CD4-positive, alpha-beta T cell treated with Interleukin-17A for 4 hours (primary cell): ENCODE results near the gene CPED1.
"Not testable (repeated sequence)": the region's sequence is repeated elsewhere in the genome, so short reads cannot be mapped to it uniquely, and the experiment has no call there.

Source experiments
- DNase-seq: peaks from one replicate; pipeline ENCODE4 v3.0.0-alpha.2; 2020; ENCODE audit warnings: mixed read lengths

CPED1 gene

DNA sequence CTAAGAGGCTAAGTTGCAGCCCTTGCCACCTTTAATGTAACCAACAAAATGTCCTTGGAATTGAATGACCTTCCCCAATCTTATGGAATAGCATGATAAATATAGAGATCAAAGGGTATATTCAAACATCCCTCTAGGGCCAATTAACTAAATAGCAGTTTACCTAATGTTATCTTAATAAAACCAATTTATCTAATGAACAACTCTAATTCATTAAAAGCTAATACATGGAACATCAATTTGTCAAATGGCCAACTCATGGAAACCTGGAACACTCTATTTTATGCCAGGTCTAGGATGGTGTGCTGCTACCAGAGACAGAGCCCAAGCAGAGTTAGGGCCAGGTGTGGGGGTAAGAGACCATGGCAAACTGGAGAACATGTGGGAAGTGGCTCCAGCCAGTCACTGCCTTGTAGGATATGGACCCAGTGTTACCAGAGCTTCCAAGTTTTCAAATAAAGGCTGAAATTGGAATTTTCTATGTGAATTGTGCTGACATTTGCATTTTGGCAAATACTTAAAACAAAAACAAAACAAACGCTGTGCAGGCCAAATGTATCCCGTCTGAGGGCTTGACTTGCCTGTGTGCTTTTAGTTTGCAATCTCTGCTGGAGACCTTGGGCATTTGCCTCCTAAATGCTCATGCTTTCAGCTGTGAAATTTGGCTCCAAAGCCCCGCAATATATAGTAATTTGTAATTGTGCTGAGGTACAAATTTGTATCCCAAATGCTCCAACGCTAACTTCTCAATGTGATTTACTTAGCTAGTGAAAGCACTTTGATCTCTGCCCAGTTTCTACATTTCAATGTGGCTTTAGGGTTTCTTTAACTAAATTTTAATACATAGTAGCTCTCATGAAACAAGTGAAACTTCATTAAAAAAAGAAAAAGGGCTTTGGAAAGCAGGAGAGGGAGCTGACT is 55.1 kb downstream of the CPED1 start:
- DNase-seq = no peak

DNA sequence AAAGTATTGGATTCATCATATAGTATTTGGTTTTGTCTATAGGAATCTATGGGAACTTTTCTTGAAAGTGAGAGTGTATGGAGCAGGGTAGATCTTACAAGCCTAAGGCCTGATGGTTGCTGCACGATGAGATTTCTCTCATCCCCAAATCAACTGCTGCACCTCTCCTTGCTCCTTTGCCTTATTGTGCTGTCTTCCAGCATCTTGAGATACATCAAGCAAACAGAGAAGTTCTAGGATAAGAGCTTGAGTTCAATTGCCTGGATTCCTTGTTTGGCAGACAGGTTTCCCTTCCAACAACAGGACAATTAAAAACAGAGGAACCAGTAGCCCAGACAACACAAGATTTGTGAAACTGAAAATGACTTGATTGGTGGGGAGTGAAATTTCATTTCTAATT is 56.6 kb downstream of the CPED1 start:
- no peak for DNase-seq

DNA sequence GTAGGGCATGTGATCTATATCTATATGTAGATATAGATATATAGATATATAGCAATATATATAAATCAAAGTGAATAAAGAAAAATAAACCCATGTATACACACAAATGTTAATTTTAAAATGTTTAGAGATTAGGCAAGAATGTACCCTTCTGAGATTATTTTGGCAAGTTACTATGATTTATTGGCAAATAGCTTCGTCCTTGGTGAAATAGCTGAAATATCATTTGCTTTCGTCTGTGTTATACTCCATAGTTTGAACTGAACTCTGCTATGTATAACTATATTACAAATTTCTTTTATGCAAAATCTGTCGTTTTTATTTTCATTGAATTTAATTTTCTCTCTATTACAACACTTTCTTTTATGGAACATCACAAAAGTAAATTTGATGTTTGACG is 57.5 kb downstream of the CPED1 start:
- no peak for DNase-seq

DNA sequence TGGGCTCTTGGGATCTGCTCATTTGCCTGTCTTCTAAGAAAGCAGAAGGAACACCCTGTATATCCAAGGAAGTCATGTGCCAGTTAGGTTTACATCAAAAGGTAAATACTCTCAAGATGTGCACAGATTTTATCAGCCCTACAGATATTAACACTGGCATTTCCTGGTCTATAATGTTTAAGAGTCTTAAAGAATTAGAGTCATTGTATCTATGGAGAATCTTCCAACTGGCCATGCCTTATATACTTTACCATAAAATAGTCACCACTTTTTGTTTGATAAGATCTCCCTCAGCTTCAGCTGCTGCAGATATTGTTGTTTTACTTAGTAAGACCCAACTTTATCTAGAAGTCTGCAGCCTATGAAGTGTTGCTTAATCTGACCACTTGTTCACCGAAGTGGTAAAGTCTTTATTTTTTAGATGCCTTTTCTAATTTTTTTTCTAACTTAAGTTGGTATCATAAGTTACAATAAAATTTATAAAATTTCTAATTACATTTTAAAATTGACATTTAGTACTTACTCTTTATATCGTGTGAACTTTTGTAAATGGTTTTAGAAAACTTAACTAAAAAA is 58.5 kb downstream of the CPED1 start:
- no peak for DNase-seq

DNA sequence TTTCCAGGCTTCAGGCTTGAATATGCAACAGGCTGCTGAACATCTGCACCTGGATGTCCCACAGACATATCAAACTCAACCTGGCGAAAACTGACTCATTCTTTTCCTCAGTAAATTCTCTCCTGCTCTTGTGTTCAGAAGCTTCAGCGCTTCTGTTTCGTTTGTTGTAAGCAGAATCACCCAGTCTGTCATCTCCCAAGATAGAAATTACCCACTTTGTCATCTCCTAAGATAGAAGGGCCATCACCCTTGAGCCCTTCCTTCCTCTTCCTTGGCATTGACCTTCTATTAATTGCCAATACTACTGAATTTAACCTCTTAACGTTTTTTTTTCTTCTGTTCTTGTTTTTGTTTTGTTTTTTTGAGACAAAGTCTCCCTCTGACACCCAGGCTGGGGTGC is 59.7 kb downstream of the CPED1 start:
- DNase-seq = no peak

DNA sequence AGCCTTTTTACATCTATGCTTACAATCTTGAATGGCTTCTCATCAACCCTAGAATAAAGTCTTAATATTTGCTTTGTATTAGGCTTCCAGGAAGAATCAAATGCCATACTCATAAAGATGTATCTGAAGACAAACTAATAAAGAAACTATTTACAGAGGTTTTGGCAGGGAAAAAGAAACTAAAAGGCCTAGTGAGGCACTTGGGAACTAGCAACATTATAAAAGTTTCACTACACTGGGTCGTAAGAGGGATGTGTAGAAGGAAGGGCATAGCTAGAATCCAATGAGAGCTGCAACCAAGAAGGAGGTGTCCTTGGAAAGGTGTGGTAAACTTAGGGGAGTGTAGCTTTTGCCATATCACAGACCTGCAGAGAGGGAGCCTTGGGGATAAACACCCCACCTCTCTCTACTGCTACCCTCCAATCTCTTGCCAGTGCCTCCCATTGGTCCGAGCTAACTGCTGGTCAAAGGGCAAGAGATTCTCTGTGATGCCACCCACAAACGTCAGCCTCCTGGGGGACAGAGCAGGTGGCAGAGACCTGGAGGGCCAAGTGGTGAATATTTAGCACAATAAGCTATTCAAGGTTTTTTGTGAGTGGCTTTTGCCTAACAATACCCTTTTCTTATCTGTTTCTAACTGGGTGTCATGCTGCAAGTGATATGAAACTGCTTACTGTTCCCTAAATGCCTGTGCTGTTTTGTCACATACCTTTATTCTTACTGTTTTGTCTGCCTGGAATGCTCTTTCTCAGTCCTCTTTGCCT is 60.7 kb downstream of the CPED1 start:
- no peak for DNase-seq

DNA sequence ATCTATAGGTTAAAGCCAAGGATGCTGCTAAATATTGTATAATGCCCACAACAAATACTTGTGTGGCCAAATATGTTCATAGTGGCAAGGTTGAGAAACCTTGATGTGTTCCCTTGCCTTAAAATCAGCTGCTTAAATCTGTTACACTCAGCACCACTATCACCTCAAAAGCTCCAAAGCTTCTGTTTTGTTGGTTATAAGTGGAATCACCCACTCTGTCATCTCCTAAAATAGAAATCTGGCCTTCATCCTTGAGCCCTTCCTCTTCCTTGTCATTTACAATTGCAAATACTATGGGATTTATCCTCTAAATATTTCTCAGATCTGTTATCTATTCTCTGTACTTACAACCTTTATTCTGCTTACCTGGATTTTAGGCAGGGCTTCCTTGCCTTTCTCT is 61.4 kb downstream of the CPED1 start:
- DNase-seq = no peak

DNA sequence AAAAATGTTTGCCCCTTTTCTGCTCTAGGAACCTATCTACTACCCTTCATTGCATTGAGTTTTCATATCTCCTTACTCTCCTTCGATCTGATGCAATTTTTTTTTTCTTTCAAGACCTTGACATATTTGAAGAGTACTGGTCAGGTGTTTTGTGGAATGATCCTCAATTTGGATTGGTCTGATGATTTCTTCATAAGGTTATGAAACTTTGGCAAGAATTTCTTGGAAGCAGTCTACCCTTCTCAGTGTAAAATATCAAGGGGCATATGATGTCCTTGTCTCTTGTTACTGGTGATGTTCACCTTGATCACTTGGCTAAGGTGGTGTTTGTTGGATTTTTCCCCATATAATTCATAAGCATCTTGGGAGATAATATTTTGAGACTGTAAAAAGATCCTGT is 64.7 kb downstream of the CPED1 start:
- DNase-seq = no peak

DNA sequence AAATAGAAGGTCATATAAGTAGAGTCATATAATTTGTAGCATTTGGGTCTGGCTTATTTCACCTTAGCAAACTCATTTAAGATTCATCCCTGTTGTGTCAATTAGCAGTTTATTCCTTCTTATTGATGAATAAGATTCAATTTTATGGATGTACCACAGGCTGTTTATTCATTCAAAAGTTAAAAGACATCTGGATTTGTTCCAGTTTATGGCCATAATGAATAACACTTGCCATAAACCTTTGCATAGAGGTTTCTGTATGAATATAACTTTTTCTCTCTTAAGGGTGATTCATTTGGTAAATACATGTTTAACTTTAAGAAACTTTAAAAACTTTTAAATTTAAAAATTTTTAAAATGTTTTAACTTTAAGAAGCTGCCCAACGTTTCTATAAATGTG is 66.4 kb downstream of the CPED1 start:
- no peak for DNase-seq

DNA sequence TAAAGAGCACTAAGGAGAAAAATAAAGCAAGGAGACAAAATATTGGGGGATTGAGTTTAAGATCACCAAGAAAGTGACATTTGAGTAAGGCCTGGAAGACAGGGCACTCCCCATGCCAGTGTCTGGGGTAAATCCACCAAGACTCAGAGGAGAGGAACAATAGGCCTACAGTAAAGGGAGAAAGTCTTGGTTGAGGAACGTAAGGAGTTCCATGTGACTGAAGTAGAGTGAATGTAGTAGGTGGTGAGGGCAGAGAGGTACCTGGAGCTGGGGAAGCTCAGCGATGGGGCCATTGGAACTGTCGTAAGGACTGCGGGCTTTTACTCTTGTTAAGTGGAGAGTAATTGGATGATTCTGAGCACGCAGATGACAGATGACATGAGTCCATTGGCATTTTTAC is 69.4 kb downstream of the CPED1 start:
- DNase-seq = no peak

DNA sequence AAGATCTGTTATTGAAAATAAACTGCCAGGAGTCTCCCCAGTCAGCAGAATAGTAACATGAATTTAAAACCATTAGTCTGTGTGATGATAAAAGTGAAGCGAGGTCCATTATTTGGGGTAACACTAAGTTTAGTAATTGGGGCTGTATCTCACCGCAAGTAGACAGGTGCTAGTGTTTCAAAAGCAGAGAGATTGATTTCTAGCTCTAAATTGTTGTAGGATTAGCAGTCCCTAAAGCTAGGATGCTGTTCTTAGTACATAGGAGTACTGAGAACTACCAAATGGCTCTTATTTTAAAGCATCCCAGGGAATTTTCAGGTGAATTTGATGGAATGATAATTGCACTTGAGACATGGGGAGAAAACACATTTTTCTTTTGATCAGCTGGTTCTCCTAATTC is 70.5 kb downstream of the CPED1 start:
- no peak for DNase-seq

DNA sequence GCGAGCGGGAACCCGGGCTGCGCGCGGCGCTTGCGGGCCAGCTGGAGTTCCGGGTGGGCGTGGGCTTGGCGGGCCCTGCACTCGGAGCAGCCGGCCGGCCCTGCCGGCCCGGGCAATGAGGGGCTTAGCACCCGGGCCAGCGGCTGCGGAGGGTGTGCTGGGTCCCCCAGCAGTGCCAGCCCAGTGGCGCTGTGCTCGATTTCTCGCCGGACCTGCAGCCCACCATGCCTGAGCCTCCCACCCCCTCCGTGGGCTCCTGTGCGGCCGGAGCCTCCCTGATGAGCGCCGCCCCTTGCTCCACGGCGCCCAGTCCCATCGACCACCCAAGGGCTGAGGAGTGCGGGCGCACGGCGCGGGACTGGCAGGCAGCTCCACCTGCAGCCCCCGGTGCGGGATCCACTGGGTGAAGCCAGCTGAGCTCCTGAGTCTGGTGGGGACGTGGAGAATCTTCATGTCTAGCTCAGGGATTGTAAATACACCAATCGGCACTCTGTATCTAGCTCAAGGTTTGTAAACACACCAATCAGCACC is 71.5 kb downstream of the CPED1 start:
- not testable (repeated sequence) for DNase-seq

DNA sequence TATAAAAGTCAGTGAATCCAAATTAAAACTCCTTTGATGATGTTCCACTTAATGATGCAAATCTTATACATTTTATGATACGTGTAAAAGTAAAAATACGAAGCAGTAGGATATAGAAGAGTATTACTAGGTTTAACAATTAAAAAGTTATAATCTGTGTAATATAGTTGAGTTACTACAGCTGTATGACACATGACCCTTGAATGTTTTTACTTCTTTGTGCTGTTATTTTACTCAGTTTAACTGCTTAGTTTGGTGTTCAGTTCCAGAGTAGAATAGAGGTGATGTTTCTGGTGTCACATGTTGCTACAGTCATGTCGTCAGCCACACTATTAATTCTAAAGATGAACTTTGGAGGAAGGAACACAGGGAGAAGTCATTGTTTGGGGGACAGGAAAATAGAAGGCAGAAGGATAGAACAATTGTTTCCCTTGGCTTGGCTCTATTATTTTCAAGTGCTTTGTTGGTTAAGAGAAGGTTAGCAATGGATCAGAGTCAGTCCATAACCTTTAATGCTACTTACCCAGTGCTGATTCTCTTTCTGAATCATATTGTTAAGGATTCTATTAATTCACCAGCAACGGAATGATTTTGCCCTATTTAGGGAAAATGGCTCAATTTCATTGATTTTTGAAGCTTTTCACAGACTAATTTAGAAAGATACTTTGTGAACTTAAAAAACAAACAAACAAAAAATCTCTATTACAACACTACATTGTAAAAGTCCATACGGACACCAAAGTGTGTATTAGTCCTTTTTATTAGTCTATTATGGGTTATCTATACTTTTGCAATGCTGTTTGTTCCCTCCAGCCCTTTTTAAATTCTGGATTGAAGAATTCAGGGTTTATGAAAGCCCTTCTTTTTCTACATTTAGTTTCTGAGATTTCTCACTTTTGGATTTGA is 73.4 kb downstream of the CPED1 start:
- no peak for DNase-seq

DNA sequence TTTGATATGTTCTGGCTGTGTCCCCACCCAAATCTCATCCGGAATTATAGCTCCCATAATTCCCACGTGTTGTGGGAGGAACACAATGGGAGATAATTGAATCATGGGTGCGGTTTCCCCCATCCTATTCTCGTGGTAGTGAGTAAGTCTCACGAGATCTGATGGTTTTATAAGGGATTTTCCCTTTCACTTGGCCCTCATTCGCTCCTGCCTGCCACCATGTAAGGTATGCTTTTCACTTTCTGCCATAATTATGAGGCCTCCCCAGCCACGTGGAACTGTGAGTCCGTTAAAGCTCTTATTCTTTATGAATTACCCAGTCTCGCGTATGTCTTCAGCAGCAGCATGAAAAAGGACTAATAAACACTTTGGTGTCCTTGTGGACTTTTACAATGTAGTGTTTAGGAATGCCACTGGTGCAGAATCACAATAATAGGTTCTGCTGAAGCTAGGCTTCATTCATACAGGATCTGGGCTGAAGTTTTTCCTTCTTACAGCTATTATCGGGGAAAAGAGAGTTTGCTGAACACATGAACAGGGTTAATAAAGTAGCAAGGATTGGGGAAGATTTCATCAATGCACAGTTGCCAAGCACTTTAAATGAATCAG is 74.3 kb downstream of the CPED1 start:
- no peak for DNase-seq

DNA sequence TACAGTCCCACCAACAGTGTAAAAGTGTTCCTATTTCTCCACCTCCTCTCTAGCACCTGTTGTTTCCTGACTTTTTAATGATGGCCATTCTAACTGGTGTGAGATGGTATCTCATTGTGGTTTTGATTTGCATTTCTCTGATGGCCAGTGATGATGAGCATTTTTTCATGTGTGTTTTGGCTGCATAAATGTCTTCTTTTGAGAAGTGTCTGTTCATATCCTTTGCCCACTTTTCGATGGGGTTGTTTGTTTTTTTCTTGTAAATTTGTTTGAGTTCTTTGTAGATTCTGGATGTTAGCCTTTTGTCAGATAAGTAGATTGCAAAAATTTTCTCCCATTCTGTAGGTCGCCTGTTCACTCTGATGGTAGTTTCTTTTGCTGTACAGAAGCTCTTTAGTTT is 79.2 kb downstream of the CPED1 start:
- DNase-seq = not testable (repeated sequence)

DNA sequence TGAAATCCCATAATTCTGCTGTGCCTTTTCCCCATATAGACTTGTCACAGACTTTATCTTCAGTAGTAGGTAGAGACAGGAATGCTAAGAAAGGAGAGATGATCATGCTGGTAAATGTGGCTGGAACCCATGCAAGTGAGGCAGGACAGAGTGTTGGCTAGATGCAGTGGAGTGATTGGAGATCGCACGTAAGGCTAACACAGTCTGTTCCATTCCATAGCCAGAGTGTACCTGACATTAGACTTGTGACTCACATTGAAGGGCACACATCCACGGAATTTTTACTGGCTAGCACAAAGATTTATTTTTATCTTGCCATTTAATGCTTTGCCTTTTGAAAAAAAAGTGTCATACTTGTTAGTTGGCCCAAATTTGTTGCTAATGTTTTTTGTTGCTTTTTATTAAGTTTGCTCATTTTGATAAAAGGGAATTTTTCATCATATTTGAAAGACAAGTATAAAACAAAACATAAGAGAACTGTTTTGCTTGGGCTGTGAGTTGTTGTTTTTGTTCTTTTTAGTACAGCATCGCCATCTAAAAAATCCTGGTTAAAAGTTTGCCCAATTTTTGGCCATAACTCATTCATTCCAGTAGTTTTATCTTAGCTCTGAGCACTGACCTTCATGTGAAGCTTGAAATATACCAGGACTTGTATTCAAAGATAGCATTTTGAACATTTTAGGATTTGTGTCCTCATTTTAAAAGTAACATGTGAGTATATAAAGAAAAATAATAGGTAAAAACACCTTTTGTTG is 81.0 kb downstream of the CPED1 start:
- DNase-seq = no peak

DNA sequence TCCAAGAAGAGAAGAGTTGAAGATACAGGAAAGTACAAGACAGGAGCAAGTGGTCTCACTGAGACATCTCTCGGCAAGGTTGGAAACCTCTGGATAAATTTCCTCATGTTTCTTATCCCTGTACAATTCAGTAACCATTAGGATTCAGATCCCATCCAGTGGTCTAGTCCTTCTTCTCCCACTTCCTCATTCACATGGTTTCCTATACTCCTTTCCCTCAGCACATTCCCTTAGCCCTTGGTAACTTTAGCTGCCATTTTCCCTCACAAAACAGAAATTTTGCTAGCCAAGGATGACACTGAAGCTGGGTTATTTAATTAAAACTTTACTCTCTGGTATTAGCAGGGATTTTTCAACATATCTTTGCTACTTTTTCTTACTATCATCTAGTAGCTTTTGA is 82.6 kb downstream of the CPED1 start:
- DNase-seq = no peak

DNA sequence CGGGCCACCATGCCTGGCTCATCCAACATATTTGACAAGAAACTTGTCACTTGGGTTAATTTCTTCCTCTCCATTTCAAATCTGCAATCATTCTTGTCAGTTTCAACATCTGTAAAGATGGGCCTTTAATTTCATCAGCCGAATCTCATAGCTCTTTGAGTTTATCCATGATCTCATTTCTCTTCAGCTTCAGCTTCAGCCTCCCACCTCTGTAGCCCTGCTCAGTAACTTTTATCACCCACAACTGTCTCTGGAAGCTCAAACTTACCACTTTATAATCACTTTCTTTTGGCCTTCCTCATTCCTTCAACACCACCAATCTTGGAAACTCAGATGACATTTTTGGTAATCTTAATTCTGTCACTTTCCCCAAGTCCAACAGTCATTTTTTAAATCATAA is 83.2 kb downstream of the CPED1 start:
- DNase-seq = no peak

DNA sequence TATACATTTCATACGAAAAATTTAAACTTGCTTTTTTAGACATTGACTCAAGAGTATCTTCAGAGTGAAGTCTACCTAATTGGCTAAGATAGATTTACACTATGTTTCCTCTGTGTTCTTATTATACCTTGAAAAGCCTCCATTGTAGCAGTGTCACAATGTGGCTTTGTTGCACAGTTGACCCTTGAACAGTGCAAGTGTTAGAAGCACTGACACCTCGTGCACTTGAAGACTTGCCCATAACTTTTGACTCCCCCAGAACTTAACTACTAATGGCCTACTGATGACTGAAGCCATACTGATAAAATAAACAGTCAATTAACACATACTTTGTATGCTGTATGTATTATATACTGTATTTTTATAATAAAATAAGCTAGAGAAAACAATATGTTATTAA is 84.3 kb downstream of the CPED1 start:
- DNase-seq = no peak

DNA sequence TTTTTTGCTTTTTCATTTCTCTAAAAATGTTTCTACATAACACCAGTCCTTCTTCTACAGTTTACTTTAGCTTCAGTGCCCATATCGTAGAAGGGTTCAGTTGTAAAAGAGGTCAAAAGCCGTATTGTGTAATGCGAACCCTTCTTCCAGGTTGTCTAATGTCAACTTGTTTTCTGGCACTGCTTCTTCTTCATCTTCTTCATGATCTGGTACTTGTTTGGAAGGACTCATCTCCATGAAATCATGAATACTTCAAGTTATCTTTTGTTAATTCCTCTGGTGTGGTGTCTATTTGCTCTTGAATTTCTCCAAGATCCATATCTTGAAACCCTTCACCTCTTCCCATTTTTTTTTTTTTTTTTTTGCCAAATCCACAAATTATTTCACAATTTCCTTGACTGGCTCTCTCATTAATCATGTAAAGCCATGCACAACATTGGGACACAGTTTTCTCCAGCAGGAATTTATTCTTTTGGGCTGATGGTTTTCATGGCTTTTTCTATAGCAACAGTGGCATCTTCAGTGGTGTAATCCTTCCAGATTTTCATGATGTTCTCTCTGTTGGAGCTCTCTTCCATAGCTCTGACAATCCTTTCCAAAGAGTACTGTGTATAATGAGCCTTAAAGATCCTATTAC is 85.1 kb downstream of the CPED1 start:
- DNase-seq = no peak

DNA sequence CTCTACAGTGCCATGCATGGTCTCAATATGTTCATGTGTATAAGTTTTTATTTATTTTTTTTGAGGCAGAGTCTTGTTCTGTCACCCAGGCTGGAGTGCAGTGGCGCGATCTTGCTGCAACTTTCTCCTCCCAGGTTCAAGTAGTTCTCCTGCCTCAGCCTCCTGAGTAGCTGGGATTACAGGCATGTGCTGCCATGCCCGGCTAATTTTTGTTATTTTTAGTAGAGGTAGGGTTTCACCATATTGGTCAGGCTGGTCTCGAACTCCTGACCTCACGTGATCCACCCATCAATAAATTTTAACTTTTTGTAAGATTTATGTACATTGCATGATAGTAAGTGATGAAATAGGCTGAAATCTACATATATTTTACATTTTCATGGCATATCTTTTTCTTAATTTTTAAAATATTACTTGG is 86.9 kb downstream of the CPED1 start:
- not testable (repeated sequence) for DNase-seq
